ENCODE results near the gene TMEM132C.
"Not testable (repeated sequence)": the region's sequence is repeated elsewhere in the genome, so short reads cannot be mapped to it uniquely, and the experiment has no call there.

The TMEM132C gene

GRCh38 chr12:128483526-128484255, 216.7 kb downstream of the TMEM132C start:
- no peak for DNase-seq (ENCODE audit: low read depth)

DNA sequence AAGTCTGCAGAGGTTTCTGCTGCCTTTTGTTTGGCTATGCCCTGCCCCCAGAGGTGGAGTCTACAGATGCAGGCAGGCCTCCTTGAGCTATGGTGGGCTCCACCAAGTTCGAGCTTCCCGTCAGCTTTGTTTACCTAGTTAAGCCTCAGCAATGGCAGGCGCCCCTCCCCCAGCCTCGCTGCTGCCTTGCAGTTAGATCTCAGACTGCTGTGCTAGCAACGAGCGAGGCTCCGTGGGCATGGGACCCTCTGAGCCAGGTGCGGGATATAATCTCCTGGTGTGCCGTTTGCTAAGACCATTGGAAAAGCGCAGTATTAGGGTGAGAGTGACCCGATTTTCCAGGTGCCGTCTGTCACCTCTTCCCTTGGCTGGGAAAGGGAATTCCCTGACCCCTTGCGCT, 230.4 kb downstream of the TMEM132C start:
- not testable (repeated sequence) for DNase-seq (ENCODE audit: low read depth)

- no peak for DNase-seq (ENCODE audit: low read depth)
Measured at GRCh38 chr12:128507470-128507869, 240.5 kb downstream of the TMEM132C start.

- DNase-seq (ENCODE audit: low read depth) = no peak
Measured at GRCh38 chr12:128509170-128509569, 242.2 kb downstream of the TMEM132C start.

- DNase-seq (ENCODE audit: low read depth) = no peak
Measured at GRCh38 chr12:128510511-128510910, 243.5 kb downstream of the TMEM132C start.

DNA sequence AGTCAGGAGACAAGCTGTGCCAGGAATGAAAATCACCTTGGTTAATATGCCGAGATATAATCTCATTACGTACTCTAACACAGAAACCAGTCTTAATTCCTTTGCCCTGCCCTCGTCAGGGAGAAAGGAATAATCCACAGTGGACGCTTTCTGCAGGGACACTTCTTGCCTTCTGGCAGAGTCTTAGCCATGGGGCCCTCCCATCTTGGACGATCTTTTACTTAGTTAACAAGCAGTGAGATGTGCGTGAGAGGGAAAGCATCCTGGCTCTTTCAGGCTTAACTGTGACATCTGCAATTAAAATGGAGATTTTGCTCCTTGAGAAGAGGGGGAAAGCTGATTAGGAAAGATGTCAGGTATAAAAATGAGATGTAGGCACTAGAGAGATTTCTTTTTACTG, 246.4 kb downstream of the TMEM132C start:
- no peak for DNase-seq (ENCODE audit: low read depth)

GRCh38 chr12:128513831-128514230, 246.9 kb downstream of the TMEM132C start:
- DNase-seq (ENCODE audit: low read depth) = no peak

DNA sequence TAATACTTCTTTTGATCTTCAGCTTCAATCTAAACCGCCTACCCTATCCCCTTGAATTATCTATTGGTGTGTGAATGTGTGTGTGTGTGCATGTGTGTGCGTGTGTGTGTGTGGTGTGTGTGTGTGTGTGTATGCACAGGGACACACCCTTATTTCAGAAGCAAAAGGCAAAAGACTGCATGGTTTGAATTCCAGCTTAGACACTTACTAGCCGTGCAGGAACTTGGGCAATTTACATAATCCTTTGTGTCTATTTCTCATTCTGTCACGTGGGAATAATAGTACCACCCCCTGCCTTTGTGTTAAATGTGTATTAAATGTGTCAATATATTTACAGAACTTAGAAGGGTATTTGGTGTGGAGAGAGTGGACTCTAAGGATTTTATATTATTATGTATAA, 251.7 kb downstream of the TMEM132C start:
- DNase-seq (ENCODE audit: low read depth) = no peak

- DNase-seq (ENCODE audit: low read depth) = no peak
Measured at GRCh38 chr12:128519426-128519825, 252.5 kb downstream of the TMEM132C start.

GRCh38 chr12:128521981-128522380, 255.0 kb downstream of the TMEM132C start:
- no peak for DNase-seq (ENCODE audit: low read depth)

DNA sequence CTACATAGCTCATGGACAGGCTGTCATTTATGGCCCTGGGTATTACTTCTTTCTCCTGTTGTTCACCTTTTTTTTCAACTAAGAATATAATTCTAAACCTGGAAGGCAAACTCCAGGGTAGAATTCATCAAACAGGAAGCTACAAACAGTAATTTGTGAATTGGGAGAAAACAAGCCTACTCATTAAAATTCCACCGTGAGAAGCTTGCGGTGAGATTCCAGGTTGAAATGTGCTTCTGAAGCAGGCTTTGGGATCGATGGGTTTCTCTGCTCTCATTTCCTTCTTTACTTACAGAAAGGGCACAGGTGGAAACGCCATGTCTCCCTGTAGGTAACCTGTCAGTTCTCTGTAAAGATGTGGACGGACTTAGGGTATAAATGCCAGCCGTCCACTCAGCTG, 257.5 kb downstream of the TMEM132C start:
- no peak for DNase-seq (ENCODE audit: low read depth)

GRCh38 chr12:128531170-128531569, 264.2 kb downstream of the TMEM132C start:
- DNase-seq (ENCODE audit: low read depth) = no peak

DNA sequence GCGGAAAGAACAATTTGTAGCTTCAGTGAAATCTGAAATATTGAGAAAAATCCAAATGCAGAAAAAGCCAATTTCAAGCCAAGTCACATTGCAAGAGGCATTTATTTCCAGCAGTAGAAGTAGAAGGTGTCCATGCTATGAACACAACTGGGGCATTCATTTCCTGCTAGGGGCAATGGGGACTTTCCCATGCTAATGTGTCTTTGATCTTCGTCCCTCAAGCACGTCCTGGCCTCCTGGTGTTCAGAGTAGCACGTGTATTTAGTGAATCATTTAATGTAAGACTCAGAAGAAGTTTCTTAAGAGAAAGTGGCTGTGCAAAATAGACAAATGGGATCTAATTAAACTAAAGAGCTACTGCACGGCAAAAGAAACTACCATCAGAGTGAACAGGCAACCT, 267.9 kb downstream of the TMEM132C start:
- DNase-seq (ENCODE audit: low read depth) = no peak

DNA sequence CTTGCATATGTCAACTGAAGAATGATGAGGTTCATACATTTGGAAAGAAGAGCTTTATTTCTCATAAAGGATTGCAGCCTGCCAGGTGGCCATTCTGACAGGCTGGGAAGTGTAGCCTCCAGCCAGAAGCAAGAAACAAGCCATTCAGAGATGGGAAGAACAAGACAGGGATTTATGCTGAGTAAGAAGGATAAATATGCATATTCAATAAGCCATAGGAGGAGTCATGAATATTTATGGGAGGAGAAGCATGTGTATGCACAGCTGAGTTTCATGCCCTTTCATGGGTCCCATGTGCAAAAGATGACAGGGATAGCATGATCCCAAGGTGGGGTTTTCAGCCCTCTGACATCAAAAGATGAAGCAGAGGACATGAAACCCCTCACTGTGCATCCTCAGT, 269.8 kb downstream of the TMEM132C start:
- no peak for DNase-seq (ENCODE audit: low read depth)

DNA sequence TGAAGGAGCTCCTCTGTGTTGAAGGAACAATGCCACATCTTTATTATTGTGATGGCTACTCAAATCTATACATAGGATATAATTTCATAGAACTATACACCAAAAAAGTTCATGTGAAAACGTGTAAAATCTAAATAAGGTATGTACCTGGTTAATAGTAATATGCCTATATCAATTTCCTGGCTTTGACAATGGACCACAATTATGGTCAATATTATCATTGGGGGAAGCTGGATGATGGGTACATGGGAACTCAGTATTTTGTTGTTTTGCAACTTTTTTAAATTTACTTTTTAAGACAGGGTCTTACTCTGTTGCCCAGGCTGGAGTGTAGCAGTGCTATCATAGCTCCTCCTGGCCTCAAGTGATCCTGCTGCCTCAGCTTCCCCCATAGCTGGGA, 270.7 kb downstream of the TMEM132C start:
- DNase-seq (ENCODE audit: low read depth) = no peak

GRCh38 chr12:128542844-128543243, 275.9 kb downstream of the TMEM132C start:
- DNase-seq (ENCODE audit: low read depth) = no peak

DNA sequence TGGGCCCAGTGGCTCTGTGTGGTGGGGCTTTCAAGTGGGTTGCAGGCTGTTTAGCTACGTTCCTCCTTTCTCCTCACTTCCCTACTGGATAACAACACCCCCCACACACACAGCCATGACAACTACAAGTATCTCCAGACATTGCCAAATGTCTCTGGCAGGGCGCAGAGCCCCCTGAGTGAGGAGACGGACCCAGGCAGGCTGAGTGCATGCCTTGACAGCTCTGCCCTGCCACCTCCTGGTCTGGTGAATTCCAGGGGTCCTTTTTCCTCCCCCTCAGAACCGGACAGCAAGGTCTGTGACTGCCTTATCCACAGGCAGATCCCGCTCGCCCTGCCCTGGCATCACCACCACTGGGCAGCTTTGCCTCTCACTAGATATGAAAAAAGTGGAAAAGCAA, 276.5 kb downstream of the TMEM132C start:
- DNase-seq (ENCODE audit: low read depth) = no peak

- DNase-seq (ENCODE audit: low read depth) = no peak
Measured at GRCh38 chr12:128543971-128544370, 277.0 kb downstream of the TMEM132C start.

GRCh38 chr12:128548949-128549348, 282.0 kb downstream of the TMEM132C start:
- DNase-seq (ENCODE audit: low read depth) = no peak

GRCh38 chr12:128549601-128550218, 282.7 kb downstream of the TMEM132C start:
- no peak for DNase-seq (ENCODE audit: low read depth)

- no peak for DNase-seq (ENCODE audit: low read depth)
Measured at GRCh38 chr12:128551266-128551665, 284.3 kb downstream of the TMEM132C start.

DNA sequence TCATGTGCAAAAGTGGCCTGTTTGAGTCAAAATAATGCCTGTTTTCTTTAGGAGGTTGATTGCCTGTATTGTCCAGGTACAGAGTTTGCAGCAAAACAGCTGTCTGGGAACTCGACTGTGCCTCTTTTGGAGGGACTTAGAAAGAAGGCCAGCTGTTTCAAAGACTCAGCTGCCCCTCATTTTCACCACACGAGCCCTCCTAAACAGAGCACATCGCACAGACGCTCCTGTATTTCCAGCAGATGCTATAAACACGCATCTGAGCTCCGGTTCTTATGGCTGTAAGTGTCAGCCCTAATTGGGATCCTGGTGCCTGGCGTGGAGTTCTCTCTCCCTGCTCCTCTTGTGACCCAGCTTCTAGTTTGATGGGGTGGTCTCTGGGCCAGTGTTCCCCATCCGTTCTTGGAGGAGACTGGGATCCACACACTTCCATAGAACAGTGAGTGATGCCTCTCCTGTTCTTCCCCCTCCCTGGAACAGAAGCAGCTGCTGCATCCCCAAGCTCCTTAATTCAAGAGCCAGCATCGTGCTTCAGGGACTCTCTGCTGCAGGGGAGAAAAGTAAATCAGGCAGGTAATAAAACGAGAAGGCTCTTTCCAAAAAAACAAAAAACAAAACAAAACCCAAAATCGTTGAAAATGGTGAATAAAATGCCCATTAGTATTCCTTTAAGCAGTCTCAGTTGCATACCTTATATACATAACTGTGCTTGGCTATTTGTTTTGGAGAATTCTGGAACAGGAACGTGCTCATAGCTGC, 287.8 kb downstream of the TMEM132C start:
- no peak for DNase-seq (ENCODE audit: low read depth)

- no peak for DNase-seq (ENCODE audit: low read depth)
Measured at GRCh38 chr12:128557231-128557630, 290.3 kb downstream of the TMEM132C start.

Data from stimulated activated CD8-positive, alpha-beta memory T cell treated with anti-CD3 and anti-CD28 coated beads, Interleukin-15, amount 100 ng/mL, for 1 hour (primary cell).